GM18868 (cell line): Measurements from ENCODE around the gene YIF1B.
A peak's percentile ranks its signal among the peaks of the same experiment; 100 is the strongest.
"Not testable (repeated sequence)": the region's sequence is repeated elsewhere in the genome, so short reads cannot be mapped to it uniquely, and the experiment has no call there.

Experiments
- ATAC-seq: cut with Tn5 transposase; IDR thresholded peaks from one replicate; pipeline ENCODE4 v1.9.1; 2021; ENCODE audit warnings: mild to moderate bottlenecking, moderate library complexity; ENCODE audit not compliant: unreplicated experiment

YIF1B gene

DNA sequence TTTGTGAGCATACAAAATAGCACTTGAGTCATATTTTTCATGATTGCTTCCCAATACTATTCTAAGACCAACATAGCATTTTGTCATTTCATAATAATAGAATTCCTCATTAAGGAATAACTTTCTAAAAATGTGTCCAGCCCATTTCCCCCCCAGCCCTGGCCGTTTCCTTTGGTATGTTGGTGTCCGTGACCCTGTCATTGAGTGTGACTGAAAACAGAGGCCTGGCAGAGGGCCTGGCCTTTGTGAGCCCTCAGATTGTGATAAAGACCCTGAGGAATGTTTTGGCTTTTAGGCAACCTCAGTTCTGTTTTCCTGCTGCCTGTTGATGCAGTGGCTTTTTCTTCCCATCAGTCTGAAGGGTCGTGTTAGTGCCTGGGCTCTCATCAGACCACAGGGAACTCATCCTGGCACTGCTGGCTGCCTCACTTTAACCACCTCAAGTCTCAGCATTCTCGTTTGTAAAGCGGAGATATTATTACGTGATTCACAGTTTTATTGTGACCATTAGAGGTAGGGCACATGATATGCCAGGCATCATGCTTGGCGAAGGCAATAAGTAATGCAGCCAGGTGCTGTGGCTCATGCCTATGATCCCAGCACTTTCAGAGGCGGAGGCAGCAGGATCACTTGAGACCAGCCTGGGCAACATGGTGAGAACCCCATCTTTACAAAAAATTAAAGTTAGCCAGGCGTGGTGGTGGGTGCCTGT, 37.6 kb downstream of the YIF1B start:
- ATAC-seq, result no peak

- ATAC-seq, result no peak
Observed at GRCh38 chr19:38277549-38277948, 38.2 kb downstream of the YIF1B start.

DNA sequence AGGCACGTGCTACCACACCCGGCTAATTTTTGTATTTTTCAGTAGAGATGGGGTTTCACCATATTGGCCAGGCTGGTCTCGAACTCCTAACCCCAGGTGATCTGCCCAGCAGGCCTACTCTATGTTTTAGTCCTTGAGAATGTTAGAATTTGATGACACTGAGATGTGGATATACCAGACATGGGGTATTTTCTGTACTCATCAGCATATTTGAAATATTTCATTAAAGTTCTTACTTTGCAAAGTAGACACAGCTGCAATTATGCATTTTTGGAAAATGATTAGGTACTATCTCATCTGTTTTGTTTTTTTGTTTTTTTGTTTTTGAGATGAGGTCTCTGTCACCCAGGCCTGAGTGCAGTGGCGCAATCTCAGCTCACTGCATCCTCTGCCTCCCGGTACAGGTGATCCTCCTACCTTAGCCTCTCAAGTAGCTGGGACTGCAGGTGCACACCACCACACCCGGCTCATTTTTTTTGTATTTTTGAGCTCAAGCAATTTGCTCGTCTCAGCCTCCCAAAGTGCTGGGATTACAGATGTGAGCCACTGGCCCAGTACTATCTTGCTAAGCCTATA, 38.7 kb downstream of the YIF1B start:
- no peak for ATAC-seq

DNA sequence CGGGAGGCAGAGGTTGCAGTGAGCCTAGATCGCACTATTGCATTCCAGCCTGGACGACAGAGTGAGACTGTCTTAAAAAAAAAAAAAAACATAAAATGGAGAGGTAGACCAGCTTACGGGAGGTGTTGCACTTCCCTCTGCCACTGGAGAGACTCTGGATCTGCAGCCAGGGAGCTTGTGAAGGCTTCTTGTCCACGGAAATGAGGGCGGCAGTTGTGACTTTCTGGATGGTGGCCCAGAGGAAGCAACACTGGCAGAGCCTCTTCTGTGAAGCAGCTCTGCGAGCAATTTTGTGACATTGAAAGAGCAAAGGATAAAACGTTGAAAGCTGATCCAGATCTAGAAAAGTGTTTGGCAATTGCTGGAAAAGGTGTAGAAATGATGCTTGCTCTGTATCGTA, 41.0 kb downstream of the YIF1B start:
- no peak for ATAC-seq

DNA sequence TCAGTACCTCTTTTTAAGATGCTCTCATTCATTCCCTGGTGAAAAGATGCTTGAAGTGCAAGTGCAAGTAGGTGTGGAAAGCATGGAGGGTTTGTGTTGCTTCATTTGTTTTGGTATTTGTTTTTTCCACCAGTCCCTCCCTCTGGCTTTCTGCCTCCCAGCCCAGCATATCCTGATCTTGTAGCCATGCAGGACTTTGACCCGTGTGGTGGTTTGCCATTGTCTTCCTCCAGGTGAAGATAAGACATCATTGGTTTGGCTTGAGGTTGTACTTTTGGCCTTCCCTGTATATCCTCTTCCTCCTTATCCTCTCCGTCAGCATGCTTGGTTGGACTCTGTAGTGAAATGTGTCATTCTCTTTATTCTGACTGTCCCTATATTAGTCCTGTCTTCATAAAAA, 42.2 kb downstream of the YIF1B start:
- ATAC-seq, result no peak

GRCh38 chr19:38270587-38271167, 45.1 kb downstream of the YIF1B start:
- ATAC-seq, result no peak

DNA sequence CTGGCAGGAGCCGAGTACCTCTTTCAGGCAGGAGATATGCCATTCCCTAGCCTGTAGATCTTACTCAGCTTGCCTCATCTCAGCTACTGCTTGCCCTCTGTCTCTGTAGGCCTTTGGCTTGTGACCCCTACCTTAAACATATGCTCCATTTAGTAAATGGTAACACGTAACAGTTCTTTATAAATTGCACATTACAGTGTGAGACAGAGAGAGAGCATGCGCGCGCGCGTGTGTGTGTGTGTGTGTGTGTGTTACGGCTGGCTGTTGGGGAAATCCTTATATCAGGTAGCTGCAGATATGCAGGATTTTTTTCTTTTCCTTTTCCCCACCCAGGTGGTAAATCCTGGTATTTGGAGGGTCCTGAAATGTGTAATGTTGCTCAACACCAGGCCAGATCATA, 47.2 kb downstream of the YIF1B start:
- ATAC-seq, result no peak

GRCh38 chr19:38267761-38268483, 47.8 kb downstream of the YIF1B start:
- ATAC-seq, result no peak

DNA sequence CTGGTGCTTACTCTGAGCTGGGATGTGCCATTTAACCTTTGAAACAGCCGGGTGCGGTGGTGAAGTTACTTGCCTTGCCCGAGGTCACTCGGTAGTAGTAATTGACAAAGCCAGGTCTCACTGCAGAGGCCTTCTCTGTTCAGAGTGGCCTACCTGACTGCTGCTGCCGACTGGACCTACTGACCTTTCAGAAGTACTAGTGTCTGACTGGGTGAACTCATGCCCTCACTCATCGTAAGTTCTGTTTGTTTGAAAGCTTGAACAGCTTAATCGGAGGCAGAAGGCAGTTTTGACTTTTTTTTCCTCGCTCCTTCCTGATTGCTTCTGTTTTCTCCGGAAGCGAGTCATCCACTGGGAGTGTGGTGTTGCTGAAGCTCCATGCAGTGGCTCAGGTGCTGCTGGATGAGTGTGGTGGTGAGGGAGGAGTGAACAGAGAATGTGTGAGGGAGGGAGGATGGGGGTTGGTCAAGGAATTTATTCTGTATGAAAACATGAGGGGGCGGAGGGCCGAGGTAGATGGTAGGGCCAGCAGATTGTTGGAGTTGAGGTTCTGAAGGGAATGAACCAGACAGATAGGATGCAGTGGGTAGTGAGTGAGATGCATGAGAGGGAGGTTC, 48.7 kb downstream of the YIF1B start:
- ATAC-seq, result no peak

GRCh38 chr19:38265921-38266429, 49.8 kb downstream of the YIF1B start:
- no peak for ATAC-seq

GRCh38 chr19:38265213-38265861, 50.4 kb downstream of the YIF1B start:
- ATAC-seq, result no peak

DNA sequence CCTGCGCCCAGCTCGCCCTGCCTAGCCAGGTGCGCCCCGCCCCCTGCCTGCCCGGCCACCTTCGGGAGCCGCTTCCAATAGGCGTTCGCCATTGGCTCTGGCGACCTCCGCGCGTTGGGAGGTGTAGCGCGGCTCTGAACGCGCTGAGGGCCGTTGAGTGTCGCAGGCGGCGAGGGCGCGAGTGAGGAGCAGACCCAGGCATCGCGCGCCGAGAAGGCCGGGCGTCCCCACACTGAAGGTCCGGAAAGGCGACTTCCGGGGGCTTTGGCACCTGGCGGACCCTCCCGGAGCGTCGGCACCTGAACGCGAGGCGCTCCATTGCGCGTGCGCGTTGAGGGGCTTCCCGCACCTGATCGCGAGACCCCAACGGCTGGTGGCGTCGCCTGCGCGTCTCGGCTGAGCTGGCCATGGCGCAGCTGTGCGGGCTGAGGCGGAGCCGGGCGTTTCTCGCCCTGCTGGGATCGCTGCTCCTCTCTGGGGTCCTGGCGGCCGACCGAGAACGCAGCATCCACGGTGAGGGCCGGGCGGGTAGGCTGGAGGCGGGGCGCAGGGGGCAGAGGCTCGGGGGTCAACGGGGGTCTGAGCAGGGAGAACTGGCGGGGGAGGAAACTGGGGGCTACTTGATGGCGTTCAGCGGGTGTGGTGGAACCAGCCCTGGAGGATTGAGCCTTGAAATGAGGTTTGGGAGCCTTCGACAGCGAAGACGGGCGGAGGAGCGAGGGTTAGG, 51.1 kb downstream of the YIF1B start, which contains the start of gene SPINT2:
SPINT2 (plus strand) TSS at position 88 of the 727 bp plus-strand sequence; CDS start at position 408, 320 bp downstream.
- ATAC-seq, result peak; percentile 24

- peak; percentile 72 for ATAC-seq
Observed at GRCh38 chr19:38263689-38264485, 51.9 kb downstream of the YIF1B start.

DNA sequence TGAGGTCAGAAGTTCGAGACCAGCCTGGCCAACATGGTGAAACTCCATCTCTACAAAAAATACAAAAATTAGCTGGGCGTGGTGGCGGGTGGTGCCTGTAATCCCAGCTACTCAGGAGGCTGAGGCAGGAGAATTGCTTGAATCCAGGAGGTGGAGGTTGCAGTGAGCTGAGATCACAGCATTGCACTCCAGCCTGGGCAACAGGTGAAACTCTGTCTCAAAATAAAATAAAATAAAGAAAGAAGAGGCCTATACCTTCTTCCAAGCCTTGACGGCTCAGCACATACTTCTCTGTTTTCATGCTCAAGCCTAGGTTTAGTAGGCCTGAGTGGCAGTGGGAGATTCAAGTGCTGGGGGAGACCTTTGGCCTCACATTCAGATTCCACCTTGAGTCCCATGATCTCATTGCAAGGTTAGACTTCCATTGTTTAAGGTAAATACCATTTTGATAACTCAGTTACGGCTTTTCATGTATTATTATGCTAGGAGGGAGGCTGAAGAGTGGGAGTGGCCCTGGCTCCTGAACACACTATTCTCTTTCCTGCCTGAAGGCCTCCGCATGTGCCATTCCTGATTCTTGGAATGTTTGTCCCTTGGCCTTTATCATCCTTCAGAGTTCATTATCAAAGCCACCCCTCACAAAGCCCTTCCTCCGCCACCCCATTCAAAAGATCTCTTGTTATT, 53.0 kb downstream of the YIF1B start:
- no peak for ATAC-seq

GRCh38 chr19:38261942-38262341, 53.8 kb downstream of the YIF1B start:
- ATAC-seq, result not testable (repeated sequence)

DNA sequence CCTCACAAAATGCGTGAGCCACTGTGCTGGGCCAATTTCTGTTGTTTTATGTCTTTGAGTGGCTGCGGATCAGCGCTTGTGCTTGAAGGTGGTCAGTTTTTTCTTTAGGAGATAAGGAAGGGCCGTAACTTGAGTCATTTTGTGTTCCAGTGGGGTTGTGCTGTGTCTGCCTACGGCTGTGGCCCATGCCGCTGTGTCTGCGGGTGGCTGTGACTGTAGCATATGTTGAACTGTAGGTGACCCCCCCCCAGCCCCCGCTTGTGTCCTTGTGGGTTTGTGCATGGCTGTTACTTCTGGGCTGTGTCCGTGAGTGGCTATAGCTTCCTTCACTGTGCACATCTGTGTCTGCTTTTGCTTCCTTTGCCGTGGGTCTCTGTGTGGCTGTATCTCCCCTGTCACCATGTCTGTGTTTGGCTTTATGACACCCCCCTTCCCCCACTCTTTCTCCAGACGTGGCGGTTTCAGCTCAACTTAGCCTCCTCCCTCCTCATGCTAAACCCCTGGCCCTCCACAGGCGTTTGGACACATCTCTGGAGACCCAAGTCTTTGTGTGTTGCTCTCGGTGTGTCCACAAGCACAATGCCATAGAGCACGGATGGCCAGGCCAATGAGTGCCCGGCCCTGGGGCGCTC, 60.2 kb downstream of the YIF1B start:
- no peak for ATAC-seq

- no peak for ATAC-seq
Observed at GRCh38 chr19:38253788-38254187, 62.0 kb downstream of the YIF1B start.
